Measurements from ENCODE around the gene HDAC3.

Gene HDAC3

GRCh38 chr5:141663506-141663905, 26.9 kb upstream of the HDAC3 start:
- in situ Hi-C loops (cut with MboI; ENCODE audit: low sequenced_read_pairs), result no loop called here

- in situ Hi-C loops (cut with MboI; ENCODE audit: low sequenced_read_pairs), result no loop called here
Measured at GRCh38 chr5:141662028-141662427, 25.4 kb upstream of the HDAC3 start.

GRCh38 chr5:141657937-141658545, 21.4 kb upstream of the HDAC3 start:
- in situ Hi-C loops (cut with MboI; ENCODE audit: low sequenced_read_pairs), result no loop called here

DNA sequence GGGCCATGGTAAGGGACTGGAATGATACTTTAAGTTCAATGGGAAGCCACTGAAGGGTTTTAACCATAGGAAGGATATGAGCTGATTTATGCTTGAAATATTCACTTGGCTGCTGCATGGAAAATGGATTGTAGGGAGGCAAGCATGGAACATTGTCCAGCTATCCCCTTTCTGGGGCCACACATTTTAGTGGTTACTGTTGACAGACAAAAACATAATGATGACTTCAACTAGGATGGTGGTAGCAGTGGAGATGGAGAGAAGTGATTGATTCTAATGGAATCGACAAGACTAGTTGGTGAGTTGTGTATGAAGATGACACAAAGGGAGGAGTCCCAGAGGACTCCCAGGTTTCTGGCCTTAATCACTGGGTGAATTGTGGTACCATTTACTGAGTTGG, 20.8 kb upstream of the HDAC3 start:
- in situ Hi-C loops (cut with MboI; ENCODE audit: low sequenced_read_pairs), result no loop called here

DNA sequence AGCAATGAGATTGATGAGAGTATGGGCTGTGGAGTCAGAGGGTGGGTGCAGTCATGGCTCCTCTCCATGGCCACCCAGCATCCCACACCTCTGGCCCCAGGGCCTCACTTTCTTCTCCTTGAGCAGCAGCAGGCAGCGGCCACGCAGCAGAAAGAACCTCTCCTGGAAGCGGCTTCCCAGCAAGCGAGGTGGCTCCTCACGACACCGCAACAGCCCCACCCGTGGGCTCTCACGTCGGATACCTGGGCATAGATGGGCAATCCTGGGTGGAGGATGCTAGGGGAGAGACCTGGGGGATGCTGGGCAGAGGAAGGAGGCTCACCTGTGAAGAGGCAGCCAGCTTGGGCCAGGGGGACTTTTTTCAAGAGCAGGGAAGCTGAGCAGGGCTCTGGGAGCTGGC, 19.7 kb upstream of the HDAC3 start:
- in situ Hi-C loops (cut with MboI; ENCODE audit: low sequenced_read_pairs), result no loop called here

- in situ Hi-C loops (cut with MboI; ENCODE audit: low sequenced_read_pairs), result no loop called here
Measured at GRCh38 chr5:141655020-141655419, 18.4 kb upstream of the HDAC3 start.

DNA sequence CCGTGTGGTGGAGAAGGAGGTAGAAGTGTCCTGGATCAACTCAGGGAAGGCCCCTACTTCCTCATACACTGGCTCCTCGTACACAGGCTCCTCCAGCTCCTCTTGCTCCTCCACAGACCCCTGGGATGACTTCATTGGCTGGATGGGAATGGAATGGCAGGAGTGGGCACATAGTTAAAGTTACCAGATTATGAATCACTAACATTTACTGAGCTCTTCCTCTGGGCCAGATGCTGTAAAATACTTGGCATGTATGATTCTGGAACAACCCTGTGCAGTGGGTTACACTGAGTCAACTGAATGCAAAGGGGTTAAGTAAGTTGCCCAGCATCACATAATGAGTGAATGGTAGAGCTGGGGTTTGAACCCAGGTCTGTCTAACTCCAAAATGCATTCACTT, 17.6 kb upstream of the HDAC3 start:
- in situ Hi-C loops (cut with MboI; ENCODE audit: low sequenced_read_pairs), result no loop called here

GRCh38 chr5:141651728-141652105, 15.1 kb upstream of the HDAC3 start:
- in situ Hi-C loops (cut with MboI; ENCODE audit: low sequenced_read_pairs), result no loop called here

DNA sequence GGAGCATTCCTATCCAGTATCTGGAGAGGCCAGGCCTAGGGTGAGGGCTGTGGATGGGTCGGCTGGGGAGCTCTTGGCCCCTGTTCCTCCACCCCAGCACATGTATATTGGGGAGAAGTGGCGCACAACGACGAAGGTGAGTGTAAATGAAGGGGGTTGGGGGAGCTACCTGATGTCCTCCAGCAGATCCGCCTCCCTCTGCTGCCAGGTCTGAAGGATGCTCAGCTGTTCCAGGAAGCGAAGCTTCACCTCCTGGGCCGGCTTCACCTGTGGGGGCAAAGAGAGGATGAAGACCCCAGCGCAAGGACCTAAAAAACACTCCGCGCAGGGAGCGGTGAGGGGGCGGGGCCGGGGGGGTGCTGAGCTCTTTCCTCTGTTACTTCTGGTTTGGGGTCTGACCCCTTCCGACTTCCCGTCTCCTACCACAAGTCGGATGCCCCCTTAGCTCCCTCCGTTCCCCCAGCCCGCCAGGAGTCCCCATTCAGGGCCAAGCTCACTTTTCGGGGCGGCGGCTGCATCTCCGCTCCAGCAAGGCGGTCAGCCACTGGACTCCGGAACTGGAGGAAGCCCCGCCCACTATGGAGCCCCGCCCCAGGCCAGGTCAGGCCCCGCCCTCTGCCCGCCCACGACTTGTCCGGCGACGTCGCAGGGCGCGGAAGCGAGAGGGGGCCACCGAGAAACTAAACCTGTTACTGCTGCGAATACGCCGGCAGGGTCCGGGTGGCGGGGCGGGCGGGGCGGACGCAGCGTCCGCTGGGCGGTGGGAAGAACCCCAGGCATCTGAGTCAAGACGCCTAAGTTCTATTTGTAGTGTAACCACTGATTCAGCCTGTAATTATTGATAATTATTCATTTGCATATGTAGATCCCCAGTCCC, 14.4 kb upstream of the HDAC3 start, which contains the start of gene FCHSD1:
Gene FCHSD1, minus strand, starts transcription at position 568 of the 877 bp plus-strand sequence. Its CDS starts 50 bp downstream, at position 518.
- in situ Hi-C loops (cut with MboI; ENCODE audit: low sequenced_read_pairs), result no loop called here

DNA sequence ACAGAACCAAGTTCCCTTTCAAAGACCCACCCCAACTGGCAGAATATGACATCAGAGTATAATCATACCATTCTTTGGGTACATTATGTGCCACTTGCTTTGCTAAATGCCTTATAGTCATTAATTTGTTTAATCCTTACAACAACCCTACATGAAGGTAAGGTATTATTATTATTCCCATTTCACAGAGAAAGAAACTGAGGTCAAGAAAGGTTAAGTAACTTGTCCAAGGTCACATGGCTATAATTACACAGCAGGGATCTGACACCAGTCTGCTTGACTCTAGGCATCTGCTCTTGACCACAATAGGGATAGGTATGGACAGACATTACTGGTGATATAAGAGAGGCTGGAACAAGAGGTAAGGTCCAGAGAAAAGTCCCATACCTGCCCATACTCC, 13.3 kb upstream of the HDAC3 start:
- in situ Hi-C loops (cut with MboI; ENCODE audit: low sequenced_read_pairs), result no loop called here

DNA sequence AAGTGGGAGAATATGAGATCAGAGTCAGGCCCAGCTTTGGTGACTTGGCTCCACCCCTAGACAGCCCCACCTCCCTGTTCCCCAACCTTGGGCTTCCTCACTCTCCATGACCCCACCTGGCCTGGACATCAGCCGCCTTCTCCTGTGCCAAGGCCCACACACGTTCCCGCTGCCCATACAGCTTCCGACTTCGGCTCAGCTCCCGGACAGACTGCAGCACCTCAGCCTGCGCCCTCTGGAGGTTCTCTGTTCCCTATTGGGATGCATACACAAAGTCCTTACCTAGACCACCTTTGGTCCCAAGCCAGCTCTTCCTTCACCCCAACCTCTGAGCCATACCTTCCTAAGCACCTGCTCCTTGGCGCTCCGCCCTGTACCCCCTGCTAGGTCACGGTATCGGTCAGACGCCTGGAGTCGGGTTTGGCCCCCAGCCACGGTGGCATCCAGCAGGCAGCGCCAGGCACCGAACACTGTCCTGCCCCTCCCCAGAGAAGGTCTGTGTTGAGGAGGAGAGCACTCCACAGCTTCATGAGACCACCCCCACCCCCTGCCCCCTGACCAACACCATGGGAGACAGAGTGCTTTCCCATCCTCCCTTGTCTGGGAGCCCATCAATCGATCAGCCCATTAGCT, 12.5 kb upstream of the HDAC3 start:
- in situ Hi-C loops (cut with MboI; ENCODE audit: low sequenced_read_pairs), result no loop called here

DNA sequence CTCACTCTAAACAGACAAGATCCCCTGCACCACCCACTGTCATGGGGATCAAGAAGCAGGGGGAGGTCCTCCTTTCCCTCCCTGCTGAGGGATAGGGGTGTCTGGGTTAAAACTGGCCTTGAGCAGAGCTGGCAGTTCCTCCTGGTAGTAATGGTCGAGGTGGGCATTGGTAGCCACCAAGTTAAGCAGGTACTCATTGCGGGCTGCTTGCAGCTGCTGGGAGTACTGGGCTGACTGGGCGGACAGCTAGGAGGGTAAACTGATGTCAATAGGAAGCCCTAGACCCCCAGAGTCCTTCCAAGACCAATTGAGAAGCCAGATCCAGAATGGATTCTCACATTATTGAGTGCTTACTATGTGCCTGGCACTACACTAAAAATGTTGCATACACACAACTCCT, 11.2 kb upstream of the HDAC3 start:
- in situ Hi-C loops (cut with MboI; ENCODE audit: low sequenced_read_pairs), result no loop called here

DNA sequence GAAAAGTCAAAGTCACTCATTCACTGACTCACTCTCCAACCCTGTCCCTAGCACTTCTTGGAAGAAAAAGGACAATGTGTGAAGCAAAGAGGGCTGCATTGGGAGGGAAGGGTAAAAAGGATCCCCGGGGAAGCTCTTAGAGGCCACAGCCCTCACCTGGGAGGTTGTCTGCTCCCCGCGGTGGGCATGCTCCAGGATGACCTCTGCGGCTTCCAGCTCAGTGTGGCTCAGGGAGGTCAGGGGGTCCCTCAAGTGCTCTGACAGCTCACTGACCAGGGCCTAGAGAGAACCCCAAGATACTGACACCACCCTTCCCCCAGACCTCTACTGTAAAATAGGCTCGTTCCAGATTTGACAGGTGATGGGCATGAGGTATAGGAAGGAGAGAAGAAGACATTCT, 10.6 kb upstream of the HDAC3 start:
- in situ Hi-C loops (cut with MboI; ENCODE audit: low sequenced_read_pairs), result no loop called here

DNA sequence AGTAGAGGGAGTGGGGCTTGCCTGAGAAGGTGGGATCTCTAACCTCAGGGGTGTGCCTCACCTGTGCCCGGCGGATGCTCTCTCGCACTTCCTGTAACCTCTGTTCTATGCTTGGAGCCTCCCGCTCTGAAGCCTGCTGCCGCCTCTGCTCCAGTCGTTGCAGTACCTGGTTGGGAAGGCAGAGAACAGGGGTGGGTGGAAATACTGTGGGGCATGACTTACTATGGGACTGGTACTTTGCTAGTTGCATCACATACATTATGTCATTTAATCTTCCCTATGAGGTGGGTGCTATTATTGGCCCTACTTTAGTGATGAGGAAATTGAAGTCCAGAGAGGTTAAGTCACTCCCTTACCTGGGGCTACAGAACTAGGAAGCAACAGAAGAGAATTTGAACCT, 9.4 kb upstream of the HDAC3 start:
- in situ Hi-C loops (cut with MboI; ENCODE audit: low sequenced_read_pairs), result no loop called here

GRCh38 chr5:141641634-141642267, 5.1 kb upstream of the HDAC3 start:
- in situ Hi-C loops (cut with MboI; ENCODE audit: low sequenced_read_pairs), result no loop called here

DNA sequence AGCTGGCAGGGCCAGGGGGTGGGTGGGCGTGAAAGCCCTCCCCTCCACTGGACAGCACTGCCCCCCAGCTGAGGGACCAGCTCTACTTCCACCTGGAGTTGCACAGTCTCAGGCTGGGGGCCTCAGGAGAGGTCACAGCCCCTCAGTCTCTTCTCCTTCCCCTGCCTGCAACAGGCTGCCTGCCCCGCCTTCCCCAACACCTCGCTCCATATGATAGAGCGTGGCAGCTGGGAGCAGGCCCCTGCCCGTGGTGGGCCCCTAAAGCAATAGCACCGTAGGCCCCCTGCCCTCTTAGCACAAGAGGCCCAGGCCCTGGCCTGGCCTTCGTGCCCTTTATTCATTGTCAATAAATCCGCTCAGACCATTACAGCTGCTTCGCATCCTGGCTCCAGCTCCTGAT, 4.0 kb upstream of the HDAC3 start:
- in situ Hi-C loops (cut with MboI; ENCODE audit: low sequenced_read_pairs), result no loop called here

GRCh38 chr5:141640051-141640415, 3.4 kb upstream of the HDAC3 start:
- in situ Hi-C loops (cut with MboI; ENCODE audit: low sequenced_read_pairs), result no loop called here

GRCh38 chr5:141639357-141640050, 2.9 kb upstream of the HDAC3 start:
- in situ Hi-C loops (cut with MboI; ENCODE audit: low sequenced_read_pairs), result no loop called here

DNA sequence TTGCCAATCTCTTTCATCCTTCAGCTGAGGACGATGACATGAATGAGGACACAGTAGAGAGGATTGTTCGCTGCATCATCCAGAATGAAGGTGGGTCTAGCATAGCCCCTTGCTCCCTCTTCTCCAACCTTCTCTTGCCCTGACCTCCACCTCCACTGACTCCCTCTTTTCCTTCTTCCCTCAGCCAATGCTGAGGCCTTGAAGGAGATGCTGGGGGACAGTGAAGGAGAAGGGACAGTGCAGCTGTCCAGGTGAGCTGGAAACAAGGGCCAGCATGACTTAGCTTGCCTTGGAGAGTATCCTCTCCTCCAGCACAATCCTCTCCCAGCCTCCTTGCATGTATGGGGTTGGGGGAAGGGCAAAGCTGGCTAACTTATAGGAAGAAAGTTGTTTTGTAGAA, 2.1 kb upstream of the HDAC3 start:
- in situ Hi-C loops (cut with MboI; ENCODE audit: low sequenced_read_pairs), result no loop called here

DNA sequence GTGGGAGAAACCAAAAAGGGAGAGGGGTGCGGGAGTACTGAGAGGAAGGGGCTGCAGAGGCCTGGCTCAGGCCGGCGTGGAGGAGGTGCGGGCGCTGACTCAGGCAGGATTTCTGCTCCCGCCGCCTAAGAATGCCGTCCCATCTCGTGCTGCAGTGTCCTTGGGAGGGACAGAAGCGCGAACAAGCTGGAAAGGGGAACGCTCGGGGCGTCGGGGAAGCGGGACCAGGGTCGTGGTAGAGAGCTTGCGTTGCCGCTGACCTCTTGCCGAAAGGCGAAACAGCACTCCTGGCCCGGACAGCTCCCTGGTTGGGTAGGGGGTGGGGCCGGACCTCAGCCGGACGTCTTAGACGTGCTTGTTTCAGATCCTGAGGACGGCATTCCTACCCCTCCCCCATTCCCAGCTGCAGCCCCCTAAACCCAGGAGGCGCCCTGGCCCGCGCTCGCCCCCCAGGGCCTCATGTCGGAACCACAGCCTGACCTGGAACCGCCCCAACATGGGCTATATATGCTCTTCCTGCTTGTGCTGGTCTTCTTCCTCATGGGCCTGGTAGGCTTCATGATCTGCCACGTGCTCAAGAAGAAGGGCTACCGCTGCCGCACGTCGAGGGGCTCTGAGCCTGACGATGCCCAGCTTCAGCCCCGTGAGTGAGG, 1.2 kb upstream of the HDAC3 start:
- in situ Hi-C loops (cut with MboI; ENCODE audit: low sequenced_read_pairs), result no loop called here
